Keratinocyte (primary cell): ENCODE measurements around the gene NECAP2.
"Not testable (repeated sequence)": the region's sequence is repeated elsewhere in the genome, so short reads cannot be mapped to it uniquely, and the experiment has no call there.

ENCODE experiments used
- CTCF ChIP-seq, 3 experiments: IDR thresholded peaks in 1 of 3; conservative IDR thresholded peaks in 1 of 3; optimal IDR thresholded peaks in 1 of 3; 2 replicates in 2 of 3; 3 replicates in 1 of 3; pipeline versions ENCODE3 to v1.5.1; 2011; ENCODE audit warnings: low read length in 3 of 3, mild to moderate bottlenecking in 3 of 3, moderate library complexity in 2 of 3, control low read depth in 1 of 3, inconsistent platforms in 1 of 3; ENCODE audit not compliant: insufficient read depth in 2 of 3; ENCODE audit errors: extremely low read depth in 1 of 3
- EZH2 ChIP-seq: IDR thresholded peaks from one replicate; pipeline ENCODE4 v1.6.1; 2012; ENCODE audit warnings: inconsistent platforms, mild to moderate bottlenecking, low read length, moderate library complexity

- TF ChIP-seq CTCF (optimal IDR thresholded peaks at IDR 0.05 in 1 of 3, IDR thresholded peaks at IDR 0.05 in 1 of 3, conservative IDR thresholded peaks at IDR 0.05 in 1 of 3; ENCODE audit: extremely low read depth in 1 of 3, insufficient read depth in 2 of 3, low read length in 3 of 3); EZH2: not testable (repeated sequence)
These were observed 66.0 kb downstream of the NECAP2 start for GRCh38 chr1:16506364-16507136.
